Heart left ventricle (tissue), 16 donors: ENCODE measurements around the gene AGPAT1. TPM values are rescaled to one million over a fixed set of nuclear protein-coding genes. Genes with fewer than 3 reads are reported as not detected.

Source experiments
- ATAC-seq, 4 donors: fragments of 200-7000 bp; cut with Tn5 transposase; one replicate each; pipeline ENCODE4 v1.9.1; 2020 to 2022; ENCODE audit warnings: moderate library complexity in 4 of 4, mild to moderate bottlenecking in 3 of 4, moderate number of reproducible peaks in 1 of 4
- DNase-seq, 5 donors: peaks; one replicate each; pipeline ENCODE4 v3.0.0-alpha.2; 2020
- H3K27ac ChIP-seq, 12 donors: fragments of 200-600 bp; sonication (generic) in 4 of 12; one replicate each; pipeline versions ENCODE4 v1.5.0 to v1.8.0; 2016 to 2022; ENCODE audit warnings: mild to moderate bottlenecking in 2 of 12
- H3K27me3 ChIP-seq, 9 donors: fragments of 200-600 bp; sonication (generic) in 2 of 9; one replicate each; pipeline versions ENCODE4 v1.5.1 to v1.8.0; 2016 to 2022; ENCODE audit warnings: mild to moderate bottlenecking in 3 of 9
- H3K36me3 ChIP-seq, 9 donors: fragments of 200-600 bp; sonication (generic) in 2 of 9; one replicate each; pipeline versions ENCODE4 v1.5.0 to v1.8.0; 2018 to 2022; ENCODE audit warnings: mild to moderate bottlenecking in 2 of 9
- H3K4me1 ChIP-seq, 12 donors: fragments of 200-600 bp; sonication (generic) in 4 of 12; one replicate each; pipeline versions ENCODE4 v1.5.0 to v1.8.0; 2016 to 2022; ENCODE audit warnings: mild to moderate bottlenecking in 3 of 12
- H3K4me3 ChIP-seq, 12 donors: fragments of 200-600 bp; sonication (generic) in 4 of 12; one replicate each; pipeline versions ENCODE4 v1.5.0 to v1.8.0; 2017 to 2022; ENCODE audit warnings: mild to moderate bottlenecking in 9 of 12, moderate library complexity in 4 of 12
- H3K9me3 ChIP-seq, 12 donors: fragments of 200-600 bp; sonication (generic) in 4 of 12; one replicate each; pipeline versions ENCODE4 v1.5.0 to v1.8.0; 2016 to 2022; ENCODE audit warnings: mild to moderate bottlenecking in 1 of 12
- POLR2A ChIP-seq, 2 donors: fragments of 450-650 bp; IDR thresholded peaks; one replicate each; pipeline ENCODE4 v1.6.1; 2017; ENCODE audit warnings: antibody characterized with exemption in 2 of 2, mild to moderate bottlenecking in 2 of 2, moderate library complexity in 2 of 2
- WGBS, 4 donors: extraction: QIAGEN DNeasy Blood & Tissue Kit in 2 of 4; methylation state at CpG; one replicate each; pipeline versions ENCODE4 v1.1.5 to v1.1.7; 2013 to 2018; 5-methylcytosine and 5-hydroxymethylcytosine counted together
- intact Hi-C, 10 donors: fragments of 100-400 bp; cut with DNase I; formaldehyde crosslinking; loops; one replicate each; pipeline versions ENCODE4 v1.11.1 to v1.14.2; 2022
- polyA plus RNA-seq, 2 donors: library from polyadenylated mRNA; stranded (reverse); fragments of 200-250 nt; gene quantifications; one replicate each; pipeline ENCODE4 v1.2.3, GENCODE V29; 2013
- total RNA-seq, 9 donors: library from RNA; depleted of rRNA in 2 of 9; stranded (reverse); fragments of >200 nt in 2 of 9; fragmentation: NEBNext Ultra II Directional in 3 of 9; extraction: Animal tissue kit (Norgen Biotek cat#: 25700) in 3 of 9; gene quantifications; one replicate each; pipeline versions ENCODE4 v1.1.0 to v1.2.4, GENCODE V29; 2016 to 2023
- TF ChIP-seq, protein P1 (sequence below), 12 donors: fragments of 200-600 bp; sonication (generic) in 4 of 12; IDR thresholded peaks; one replicate each; pipeline versions ENCODE4 v1.5.0 to v1.8.0; 2018 to 2022; ENCODE audit warnings: antibody characterized with exemption in 12 of 12, mild to moderate bottlenecking in 5 of 12
- donor health status: ischemic (EF 13 %, LVEDD 7.1; RV severe dilation, severe dysfunction).
- donor health status: healthy with polysubstance abuse.
- donor health status: DM: no; HTN: yes; CAD: no.
- donor health status: DM: no; HTN: no; CAD: no.
- donor health status: ischemic (EF 25% LVEDD 6.9; RV normal size, moderate dysfunction).
- donor health status: ischemic (EF 25% LVEDD 5.7; RV mildly dilated, moderate dysfunction).
- donor health status: healthy.
- donor health status: DM: yes; HTN: yes; CAD: no.
- donor health status: ischemic (EF 35%, LVEDD 5.7; RV mildly dilated, moderate dysfunction).
- donor health status: nonischemic (EF 11% LVEDD 7.7; RV severe dilation, severe dysfunction).
- donor health status: DM: yes; HTN: yes; CAD: no.
- donor health status: PGD.
- donor health status: ischemic (EF 29% LVEDD 5.4; RV normal size, mild dysfunction).
- donor health status: nonischemic (EF 23%, LVEDD 6.1; RV moderate dilation, normal function).

The AGPAT1 gene
- total and polyA plus RNA-seq, 11 donors: 43.5 to 79.1 (median 51.0) TPM

DNA sequence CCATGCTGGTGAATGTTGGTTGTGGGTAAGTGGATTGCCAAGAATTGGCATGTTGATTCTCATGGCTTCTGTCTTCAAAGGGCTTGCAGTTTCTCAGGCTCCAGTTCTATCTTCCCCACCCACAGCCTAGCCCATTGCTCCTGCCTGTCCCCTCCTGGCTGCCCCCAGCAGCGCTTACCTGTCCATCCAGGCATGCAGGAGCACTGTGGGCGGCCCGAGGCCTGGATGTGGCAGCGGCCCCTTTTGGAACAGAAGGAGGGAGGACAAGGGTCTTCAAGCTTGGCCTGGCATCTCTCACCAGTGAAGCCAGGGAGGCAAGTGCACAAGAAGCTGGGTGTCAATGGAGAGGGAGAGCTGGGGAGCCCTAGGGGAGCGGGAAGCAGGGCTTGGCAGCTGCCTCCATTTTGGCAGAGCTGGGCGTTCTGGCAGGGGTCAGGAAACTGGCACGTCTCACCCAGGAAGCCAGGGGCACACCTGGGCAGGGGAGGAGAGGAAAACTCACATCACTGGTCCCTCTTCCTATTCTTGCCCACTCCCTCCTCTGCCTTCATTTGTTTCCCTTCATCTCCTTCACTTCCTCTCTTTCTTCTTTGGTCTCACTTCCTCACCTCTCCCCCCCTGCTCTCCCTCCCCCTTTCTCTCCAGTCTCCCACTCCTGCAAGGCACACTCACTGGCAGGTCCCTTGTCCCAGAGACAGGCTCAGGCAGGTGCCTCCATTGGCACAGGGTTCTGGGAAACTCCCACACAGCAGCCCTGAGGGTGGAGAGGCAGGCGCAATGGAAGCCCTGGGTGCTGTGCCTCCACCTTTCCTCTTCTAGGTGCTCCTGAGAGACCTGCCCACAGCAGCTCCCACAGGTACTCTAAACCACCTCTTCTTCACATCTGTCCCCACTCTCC is 46.7 kb upstream of the AGPAT1 start:
- Histone ChIP-seq H3K4me1 (peaks cover 0 to 6% (median 0%) of the 10 kb centered on the region in 12 donors), H3K27me3 (no peaks in the 10 kb centered on the region), H3K27ac (peak overlapping the region; percentile 49 to 98 (median 92)), H3K9me3 (no peaks in the 10 kb centered on the region), H3K36me3 (peaks cover 0 to 44% (median 17%) of the 10 kb centered on the region in 9 donors), H3K4me3 (peak overlapping the region; percentile 14 to 66 (median 52))
- WGBS, 4 donors: 72 to 82% (median 80%) methylated on average over 8 of the region's 8 CpGs
- intact Hi-C loops: no loop called here
- DNase-seq: no peak
- TF ChIP-seq, protein P1, sequence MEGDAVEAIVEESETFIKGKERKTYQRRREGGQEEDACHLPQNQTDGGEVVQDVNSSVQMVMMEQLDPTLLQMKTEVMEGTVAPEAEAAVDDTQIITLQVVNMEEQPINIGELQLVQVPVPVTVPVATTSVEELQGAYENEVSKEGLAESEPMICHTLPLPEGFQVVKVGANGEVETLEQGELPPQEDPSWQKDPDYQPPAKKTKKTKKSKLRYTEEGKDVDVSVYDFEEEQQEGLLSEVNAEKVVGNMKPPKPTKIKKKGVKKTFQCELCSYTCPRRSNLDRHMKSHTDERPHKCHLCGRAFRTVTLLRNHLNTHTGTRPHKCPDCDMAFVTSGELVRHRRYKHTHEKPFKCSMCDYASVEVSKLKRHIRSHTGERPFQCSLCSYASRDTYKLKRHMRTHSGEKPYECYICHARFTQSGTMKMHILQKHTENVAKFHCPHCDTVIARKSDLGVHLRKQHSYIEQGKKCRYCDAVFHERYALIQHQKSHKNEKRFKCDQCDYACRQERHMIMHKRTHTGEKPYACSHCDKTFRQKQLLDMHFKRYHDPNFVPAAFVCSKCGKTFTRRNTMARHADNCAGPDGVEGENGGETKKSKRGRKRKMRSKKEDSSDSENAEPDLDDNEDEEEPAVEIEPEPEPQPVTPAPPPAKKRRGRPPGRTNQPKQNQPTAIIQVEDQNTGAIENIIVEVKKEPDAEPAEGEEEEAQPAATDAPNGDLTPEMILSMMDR (IDR thresholded peaks at IDR 0.05): no peak
- no peak for TF ChIP-seq POLR2A (IDR thresholded peaks at IDR 0.05)
- ATAC-seq: peak in 2 of 4 donors; percentile 3 to 10

DNA sequence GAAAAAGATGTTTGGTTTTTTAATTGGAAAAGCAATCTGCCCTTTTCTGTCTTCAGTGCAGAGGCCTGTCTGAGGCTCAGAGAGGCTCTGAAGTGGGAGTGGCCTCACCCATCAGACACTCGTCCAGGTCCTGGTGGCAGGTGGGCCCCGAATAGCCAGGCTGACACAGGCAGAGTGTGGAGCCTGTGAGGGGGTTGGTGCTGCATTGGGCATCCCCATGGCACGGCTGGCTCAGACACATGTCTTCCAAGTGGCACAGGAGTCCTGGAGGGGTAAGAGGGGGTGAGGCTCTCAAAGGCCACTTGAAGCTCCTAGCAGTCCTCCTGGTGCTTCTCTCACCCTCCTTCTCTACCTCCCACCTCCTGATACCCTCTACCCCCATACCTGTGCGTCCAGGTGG is 44.1 kb upstream of the AGPAT1 start:
- intact Hi-C loops: no loop called here
- 67 to 84% (median 75%) methylated on average over 1 to 4 of the region's 4 CpGs for WGBS, 4 donors
- H3K4me3 ChIP-seq: no peak overlapping the region
- H3K4me1 ChIP-seq: peaks cover 0 to 6% (median 0%) of the 10 kb centered on the region in 12 donors
- no peak for ATAC-seq
- DNase-seq: no peak
- no peaks in the 10 kb centered on the region for H3K27me3 ChIP-seq
- peaks cover 0 to 63% (median 26%) of the 10 kb centered on the region in 9 donors for H3K36me3 ChIP-seq
- TF ChIP-seq POLR2A (IDR thresholded peaks at IDR 0.05): no peak
- TF ChIP-seq, protein P1 (IDR thresholded peaks at IDR 0.05): no peak
- no peak overlapping the region for H3K27ac ChIP-seq
- no peaks in the 10 kb centered on the region for H3K9me3 ChIP-seq

DNA sequence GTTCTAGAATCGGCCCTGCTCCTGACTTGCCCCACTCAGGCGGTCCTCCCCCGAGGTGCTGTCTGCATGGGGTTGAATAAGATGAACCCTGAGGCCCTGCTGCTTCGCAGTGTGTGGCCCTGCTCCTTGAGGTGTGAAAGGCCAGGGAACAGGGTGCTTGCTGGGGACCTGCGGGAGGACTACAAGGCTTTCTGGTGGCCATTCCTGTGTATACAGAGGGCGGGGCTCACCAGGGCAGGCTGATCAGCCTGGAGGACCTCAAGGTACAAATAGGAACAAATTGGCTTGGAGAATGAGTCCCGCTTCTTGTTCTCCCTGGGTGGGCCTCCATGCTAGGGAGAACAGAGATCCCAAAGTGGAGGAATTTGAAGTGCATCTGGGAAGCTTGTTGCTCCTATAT is 42.3 kb upstream of the AGPAT1 start:
- ATAC-seq: no peak
- peaks cover 0 to 82% (median 26%) of the 10 kb centered on the region in 9 donors for H3K36me3 ChIP-seq
- intact Hi-C loops: no loop called here

DNA sequence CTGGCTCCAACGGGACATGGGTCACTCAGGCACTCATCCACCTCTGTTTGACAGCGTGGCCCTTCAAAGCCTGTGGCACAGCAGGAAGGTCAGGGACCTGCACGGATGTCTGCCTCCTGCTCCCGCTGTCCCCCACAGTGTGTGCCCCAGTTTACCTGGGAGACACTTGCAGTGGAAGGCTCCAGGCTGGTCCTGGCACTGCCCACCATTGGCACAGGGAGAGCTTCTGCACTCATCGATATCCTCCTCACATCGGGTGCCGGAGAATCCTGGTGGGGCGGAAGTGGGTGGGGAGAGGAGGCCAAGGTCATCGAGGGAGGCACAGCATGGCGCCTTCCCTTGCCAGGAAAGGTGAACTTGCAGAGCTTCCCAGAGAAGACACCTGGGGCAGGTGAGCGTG is 41.1 kb upstream of the AGPAT1 start:
- H3K4me1 ChIP-seq: peaks cover 0 to under 1% (median 0%) of the 10 kb centered on the region in 12 donors
- ATAC-seq (no peak), DNase-seq (no peak)
- intact Hi-C loops: no loop called here
- H3K4me3 ChIP-seq: no peak overlapping the region
- WGBS, 4 donors: 84 to 89% (median 87%) methylated on average over 11 of the region's 11 CpGs
- TF ChIP-seq POLR2A (IDR thresholded peaks at IDR 0.05): no peak
- TF ChIP-seq, protein P1 (IDR thresholded peaks at IDR 0.05): no peak
- H3K27ac ChIP-seq: no peak overlapping the region
- H3K36me3 ChIP-seq: peaks cover 0 to 82% (median 26%) of the 10 kb centered on the region in 9 donors
- no peaks in the 10 kb centered on the region for H3K9me3 ChIP-seq
- H3K27me3 ChIP-seq: no peaks in the 10 kb centered on the region

More for the DNA sequence above, 42.3 kb upstream of the AGPAT1 start:
- TF ChIP-seq POLR2A (IDR thresholded peaks at IDR 0.05): no peak
- TF ChIP-seq, protein P1 (IDR thresholded peaks at IDR 0.05): no peak
- no peaks in the 10 kb centered on the region for H3K9me3 ChIP-seq
- WGBS, 4 donors: 71 to 100% (median 76%) methylated on average over 4 to 7 of the region's 7 CpGs
- no peaks in the 10 kb centered on the region for H3K27me3 ChIP-seq
- H3K4me1 ChIP-seq: peaks cover 0 to 6% (median 0%) of the 10 kb centered on the region in 12 donors
- H3K4me3 ChIP-seq: no peak overlapping the region
- no peak for DNase-seq
- no peak overlapping the region for H3K27ac ChIP-seq
